ENCODE measurements around the gene CTU2.

DNA sequence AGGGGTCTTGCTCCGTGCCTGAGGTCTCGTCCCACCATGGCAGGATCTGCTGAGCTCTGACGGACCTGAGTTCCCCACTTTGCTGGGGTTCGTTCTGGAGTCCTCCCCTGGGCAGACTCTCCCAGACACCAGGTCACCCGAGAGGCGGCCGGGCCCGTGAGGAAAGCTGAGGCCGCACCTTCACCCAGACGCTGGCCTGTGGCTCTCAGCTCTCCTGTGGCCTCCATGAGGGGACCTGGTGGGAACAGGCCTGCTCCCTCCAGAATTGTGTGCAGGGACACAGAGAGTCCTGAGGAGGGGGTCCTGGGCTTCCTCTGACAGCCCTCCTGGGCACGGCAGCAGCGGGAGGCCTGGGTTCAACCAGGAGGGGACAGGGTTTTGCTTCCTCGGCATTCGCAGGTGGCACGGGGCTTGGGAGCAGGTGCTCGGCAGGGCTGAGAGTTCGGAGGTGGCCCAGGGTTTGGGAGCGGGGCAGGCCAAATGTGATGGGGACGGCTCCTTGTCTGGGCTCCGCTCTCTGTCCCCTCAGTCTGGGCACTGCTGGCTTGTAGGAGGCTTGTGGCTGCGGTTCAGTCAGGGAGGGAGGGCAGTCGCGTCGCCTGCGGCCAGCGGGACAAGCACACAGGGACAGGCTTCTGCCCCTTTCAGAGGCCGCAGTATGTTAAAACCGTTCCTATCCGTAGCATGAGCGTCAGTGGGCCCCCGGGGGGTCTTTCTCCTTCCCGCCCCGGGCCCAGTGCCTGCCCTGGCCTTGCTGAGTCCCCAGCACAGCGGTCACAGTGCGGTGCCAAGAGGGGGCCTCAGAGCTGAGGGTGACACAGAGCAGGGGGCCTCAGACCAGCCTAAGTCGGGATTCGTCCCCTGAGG lies 11.8 kb upstream of the CTU2 start:
- TF ChIP-seq CTCF (IDR thresholded peaks at IDR 0.05) (no peak), POLR2A (IDR thresholded peaks at IDR 0.05) (no peak)

Measured in esophagus squamous epithelium (tissue), 4 donors.